Measurements from ENCODE around the gene KRR1. TPM values are rescaled to one million over a fixed set of nuclear protein-coding genes. Genes with fewer than 3 reads are reported as not detected.
"Not testable (repeated sequence)": the region's sequence is repeated elsewhere in the genome, so short reads cannot be mapped to it uniquely, and the experiment has no call there.

The KRR1 gene
- total and polyA plus RNA-seq, 2 donors: 24.5 to 97.1 TPM

- Histone ChIP-seq H3K27me3 (ENCODE audit: control insufficient read depth in 2 of 2, insufficient read depth in 1 of 2, low read length in 1 of 2) (no peaks in the 10 kb centered on the region), H3K9me3 (ENCODE audit: control insufficient read depth in 2 of 2, insufficient read depth in 1 of 2, low read length in 1 of 2) (no peaks in the 10 kb centered on the region), H3K4me1 (ENCODE audit: control insufficient read depth in 2 of 2, insufficient read depth in 2 of 2, low read length in 2 of 2) (no peaks in the 10 kb centered on the region), H3K4me3 (ENCODE audit: low read length in 2 of 2) (no peak overlapping the region), H3K27ac (ENCODE audit: low read depth in 1 of 2, low read length in 1 of 2) (no peak overlapping the region), H3K36me3 (ENCODE audit: control insufficient read depth in 2 of 2, insufficient read depth in 2 of 2, low read length in 1 of 2) (no peaks in the 10 kb centered on the region)
- DNase-seq (ENCODE audit: low read depth in 6 of 9, low spot score in 9 of 9): no peak
- WGBS: 97% methylated on average over 1 of the region's 1 CpG
Measured at GRCh38 chr12:75529316-75529715, 17.9 kb upstream of the KRR1 start.

DNA sequence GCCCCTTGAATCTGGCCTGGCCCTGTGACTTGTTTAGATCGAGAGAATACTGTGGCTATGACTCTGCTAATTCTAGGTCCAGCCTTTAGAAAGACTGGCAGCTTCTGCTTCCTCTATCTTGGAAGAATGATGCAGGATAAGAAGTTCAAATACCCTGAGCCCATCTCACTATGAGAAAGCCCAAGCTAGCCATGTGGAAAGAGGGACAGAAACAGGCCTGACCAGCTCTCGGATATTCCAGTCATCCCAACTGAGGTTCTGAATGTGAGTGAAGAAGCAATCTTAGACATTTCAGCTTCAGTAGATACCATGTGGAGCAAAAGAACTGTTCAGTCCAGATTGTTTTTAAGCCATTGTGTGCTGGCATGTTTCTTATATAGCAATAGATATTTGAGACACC lies 17.3 kb upstream of the KRR1 start:
- no peak overlapping the region for H3K4me3 ChIP-seq (ENCODE audit: low read length in 2 of 2)
- H3K36me3 ChIP-seq (ENCODE audit: control insufficient read depth in 2 of 2, insufficient read depth in 2 of 2, low read length in 1 of 2): no peaks in the 10 kb centered on the region
- WGBS: 63% methylated on average over 2 of the region's 2 CpGs
- no peaks in the 10 kb centered on the region for H3K27me3 ChIP-seq (ENCODE audit: control insufficient read depth in 2 of 2, insufficient read depth in 1 of 2, low read length in 1 of 2)
- no peak overlapping the region for H3K27ac ChIP-seq (ENCODE audit: low read depth in 1 of 2, low read length in 1 of 2)
- H3K4me1 ChIP-seq (ENCODE audit: control insufficient read depth in 2 of 2, insufficient read depth in 2 of 2, low read length in 2 of 2): no peaks in the 10 kb centered on the region
- H3K9me3 ChIP-seq (ENCODE audit: control insufficient read depth in 2 of 2, insufficient read depth in 1 of 2, low read length in 1 of 2): no peaks in the 10 kb centered on the region
- no peak for DNase-seq (ENCODE audit: low read depth in 6 of 9, low spot score in 9 of 9)

- Histone ChIP-seq H3K4me3 (ENCODE audit: low read length in 2 of 2) (no peak overlapping the region), H3K9me3 (ENCODE audit: control insufficient read depth in 2 of 2, insufficient read depth in 1 of 2, low read length in 1 of 2) (no peaks in the 10 kb centered on the region), H3K27ac (ENCODE audit: low read depth in 1 of 2, low read length in 1 of 2) (no peak overlapping the region), H3K36me3 (ENCODE audit: control insufficient read depth in 2 of 2, insufficient read depth in 2 of 2, low read length in 1 of 2) (no peaks in the 10 kb centered on the region), H3K4me1 (ENCODE audit: control insufficient read depth in 2 of 2, insufficient read depth in 2 of 2, low read length in 2 of 2) (no peaks in the 10 kb centered on the region), H3K27me3 (ENCODE audit: control insufficient read depth in 2 of 2, insufficient read depth in 1 of 2, low read length in 1 of 2) (no peaks in the 10 kb centered on the region)
- DNase-seq (ENCODE audit: low read depth in 6 of 9, low spot score in 9 of 9): no peak
- 83% methylated on average over 2 of the region's 2 CpGs for WGBS
Measured at GRCh38 chr12:75528272-75528671, 16.9 kb upstream of the KRR1 start.

- Histone ChIP-seq H3K27ac (ENCODE audit: low read depth in 1 of 2, low read length in 1 of 2) (no peak overlapping the region), H3K36me3 (ENCODE audit: control insufficient read depth in 2 of 2, insufficient read depth in 2 of 2, low read length in 1 of 2) (no peaks in the 10 kb centered on the region), H3K9me3 (ENCODE audit: control insufficient read depth in 2 of 2, insufficient read depth in 1 of 2, low read length in 1 of 2) (no peaks in the 10 kb centered on the region), H3K4me1 (ENCODE audit: control insufficient read depth in 2 of 2, insufficient read depth in 2 of 2, low read length in 2 of 2) (no peaks in the 10 kb centered on the region), H3K4me3 (ENCODE audit: low read length in 2 of 2) (no peak overlapping the region), H3K27me3 (ENCODE audit: control insufficient read depth in 2 of 2, insufficient read depth in 1 of 2, low read length in 1 of 2) (no peaks in the 10 kb centered on the region)
- peak in 3 of 9 donors; percentile 21 to 56 (median 22) for DNase-seq (ENCODE audit: low read depth in 6 of 9, low spot score in 9 of 9)
- WGBS: 32% methylated on average over 4 of the region's 4 CpGs
Measured at GRCh38 chr12:75526655-75527511, 15.5 kb upstream of the KRR1 start.

- WGBS: 73% methylated on average over 1 of the region's 1 CpG
Measured at GRCh38 chr12:75525263-75525662, 13.9 kb upstream of the KRR1 start.

GRCh38 chr12:75522124-75522523 lies 10.7 kb upstream of the KRR1 start:
- not testable (repeated sequence) for H3K4me1 ChIP-seq (ENCODE audit: control insufficient read depth in 2 of 2, insufficient read depth in 2 of 2, low read length in 2 of 2); H3K36me3 ChIP-seq (ENCODE audit: control insufficient read depth in 2 of 2, insufficient read depth in 2 of 2, low read length in 1 of 2); DNase-seq (ENCODE audit: low read depth in 6 of 9, low spot score in 9 of 9); H3K27ac ChIP-seq (ENCODE audit: low read depth in 1 of 2, low read length in 1 of 2); H3K4me3 ChIP-seq (ENCODE audit: low read length in 2 of 2); H3K27me3 ChIP-seq (ENCODE audit: control insufficient read depth in 2 of 2, insufficient read depth in 1 of 2, low read length in 1 of 2); H3K9me3 ChIP-seq (ENCODE audit: control insufficient read depth in 2 of 2, insufficient read depth in 1 of 2, low read length in 1 of 2)
- WGBS: 95% methylated on average over 5 of the region's 5 CpGs

More at GRCh38 chr12:75525263-75525662, 13.9 kb upstream of the KRR1 start:
- no peaks in the 10 kb centered on the region for H3K9me3 ChIP-seq (ENCODE audit: control insufficient read depth in 2 of 2, insufficient read depth in 1 of 2, low read length in 1 of 2)
- no peaks in the 10 kb centered on the region for H3K36me3 ChIP-seq (ENCODE audit: control insufficient read depth in 2 of 2, insufficient read depth in 2 of 2, low read length in 1 of 2)
- H3K4me1 ChIP-seq (ENCODE audit: control insufficient read depth in 2 of 2, insufficient read depth in 2 of 2, low read length in 2 of 2): no peaks in the 10 kb centered on the region
- no peak for DNase-seq (ENCODE audit: low read depth in 6 of 9, low spot score in 9 of 9)
- H3K4me3 ChIP-seq (ENCODE audit: low read length in 2 of 2): no peak overlapping the region
- H3K27ac ChIP-seq (ENCODE audit: low read depth in 1 of 2, low read length in 1 of 2): no peak overlapping the region
- H3K27me3 ChIP-seq (ENCODE audit: control insufficient read depth in 2 of 2, insufficient read depth in 1 of 2, low read length in 1 of 2): no peaks in the 10 kb centered on the region

- H3K27ac ChIP-seq (ENCODE audit: low read depth in 1 of 2, low read length in 1 of 2); H3K9me3 ChIP-seq (ENCODE audit: control insufficient read depth in 2 of 2, insufficient read depth in 1 of 2, low read length in 1 of 2); H3K36me3 ChIP-seq (ENCODE audit: control insufficient read depth in 2 of 2, insufficient read depth in 2 of 2, low read length in 1 of 2); DNase-seq (ENCODE audit: low read depth in 6 of 9, low spot score in 9 of 9); H3K4me1 ChIP-seq (ENCODE audit: control insufficient read depth in 2 of 2, insufficient read depth in 2 of 2, low read length in 2 of 2); H3K27me3 ChIP-seq (ENCODE audit: control insufficient read depth in 2 of 2, insufficient read depth in 1 of 2, low read length in 1 of 2); H3K4me3 ChIP-seq (ENCODE audit: low read length in 2 of 2): not testable (repeated sequence)
Measured at GRCh38 chr12:75521224-75521623, 9.8 kb upstream of the KRR1 start.

- 87% methylated on average over 4 of the region's 4 CpGs for WGBS
- Histone ChIP-seq H3K27me3 (ENCODE audit: control insufficient read depth in 2 of 2, insufficient read depth in 1 of 2, low read length in 1 of 2) (no peaks in the 10 kb centered on the region), H3K9me3 (ENCODE audit: control insufficient read depth in 2 of 2, insufficient read depth in 1 of 2, low read length in 1 of 2) (no peaks in the 10 kb centered on the region), H3K4me3 (ENCODE audit: low read length in 2 of 2) (no peak overlapping the region), H3K27ac (ENCODE audit: low read depth in 1 of 2, low read length in 1 of 2) (no peak overlapping the region), H3K4me1 (ENCODE audit: control insufficient read depth in 2 of 2, insufficient read depth in 2 of 2, low read length in 2 of 2) (peaks cover 3 to 4% of the 10 kb centered on the region in 2 donors), H3K36me3 (ENCODE audit: control insufficient read depth in 2 of 2, insufficient read depth in 2 of 2, low read length in 1 of 2) (peaks cover 0 to 27% of the 10 kb centered on the region in 2 donors)
- no peak for DNase-seq (ENCODE audit: low read depth in 6 of 9, low spot score in 9 of 9)
Measured at GRCh38 chr12:75509621-75510020, 1.8 kb downstream of the KRR1 start.

- DNase-seq (ENCODE audit: low read depth in 6 of 9, low spot score in 9 of 9): no peak
- Histone ChIP-seq H3K4me3 (ENCODE audit: low read length in 2 of 2) (no peak overlapping the region), H3K27ac (ENCODE audit: low read depth in 1 of 2, low read length in 1 of 2) (no peak overlapping the region), H3K27me3 (ENCODE audit: control insufficient read depth in 2 of 2, insufficient read depth in 1 of 2, low read length in 1 of 2) (no peaks in the 10 kb centered on the region), H3K36me3 (ENCODE audit: control insufficient read depth in 2 of 2, insufficient read depth in 2 of 2, low read length in 1 of 2) (peaks cover 5 to 39% of the 10 kb centered on the region in 2 donors), H3K9me3 (ENCODE audit: control insufficient read depth in 2 of 2, insufficient read depth in 1 of 2, low read length in 1 of 2) (no peaks in the 10 kb centered on the region), H3K4me1 (ENCODE audit: control insufficient read depth in 2 of 2, insufficient read depth in 2 of 2, low read length in 2 of 2) (peaks cover 3 to 4% of the 10 kb centered on the region in 2 donors)
- 97% methylated on average over 2 of the region's 2 CpGs for WGBS
Measured at GRCh38 chr12:75508159-75508558, 3.2 kb downstream of the KRR1 start.

All from thymus (tissue), 11 donors.